ENCODE results near the gene NANP. TPM values are rescaled to one million over a fixed set of nuclear protein-coding genes. Genes with fewer than 3 reads are reported as not detected.
A peak's percentile ranks its signal among the peaks of the same experiment; 100 is the strongest.

Gene NANP, protein sequence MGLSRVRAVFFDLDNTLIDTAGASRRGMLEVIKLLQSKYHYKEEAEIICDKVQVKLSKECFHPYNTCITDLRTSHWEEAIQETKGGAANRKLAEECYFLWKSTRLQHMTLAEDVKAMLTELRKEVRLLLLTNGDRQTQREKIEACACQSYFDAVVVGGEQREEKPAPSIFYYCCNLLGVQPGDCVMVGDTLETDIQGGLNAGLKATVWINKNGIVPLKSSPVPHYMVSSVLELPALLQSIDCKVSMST
- polyA plus RNA-seq (3.7 to 6.6 TPM (median 6.3 TPM) in 3 replicates), polyA minus RNA-seq (2.5 to 4.9 TPM (median 2.6 TPM) in 3 replicates)
- 2.2 TPM for polyA plus RNA-seq (2011; ENCODE audit: low read depth)
- polyA plus RNA-seq (2011; cell fraction: cytosol; rRNA removed), result 3.7 and 6.0 TPM in 2 replicates
- 3.4 and 4.6 TPM in 2 replicates for polyA plus RNA-seq (2011; cell fraction: nucleus; rRNA removed)
- 2.9 and 5.4 TPM in 2 replicates for polyA plus RNA-seq (2012; ENCODE audit: low replicate concordance)
- 2.9 TPM for polyA minus RNA-seq (2011; cell fraction: cytosol; rRNA and poly(A)+ RNA removed)
- 1.7 and 3.7 TPM in 2 replicates for polyA minus RNA-seq (2011; cell fraction: nucleus; rRNA and poly(A)+ RNA removed)

DNA sequence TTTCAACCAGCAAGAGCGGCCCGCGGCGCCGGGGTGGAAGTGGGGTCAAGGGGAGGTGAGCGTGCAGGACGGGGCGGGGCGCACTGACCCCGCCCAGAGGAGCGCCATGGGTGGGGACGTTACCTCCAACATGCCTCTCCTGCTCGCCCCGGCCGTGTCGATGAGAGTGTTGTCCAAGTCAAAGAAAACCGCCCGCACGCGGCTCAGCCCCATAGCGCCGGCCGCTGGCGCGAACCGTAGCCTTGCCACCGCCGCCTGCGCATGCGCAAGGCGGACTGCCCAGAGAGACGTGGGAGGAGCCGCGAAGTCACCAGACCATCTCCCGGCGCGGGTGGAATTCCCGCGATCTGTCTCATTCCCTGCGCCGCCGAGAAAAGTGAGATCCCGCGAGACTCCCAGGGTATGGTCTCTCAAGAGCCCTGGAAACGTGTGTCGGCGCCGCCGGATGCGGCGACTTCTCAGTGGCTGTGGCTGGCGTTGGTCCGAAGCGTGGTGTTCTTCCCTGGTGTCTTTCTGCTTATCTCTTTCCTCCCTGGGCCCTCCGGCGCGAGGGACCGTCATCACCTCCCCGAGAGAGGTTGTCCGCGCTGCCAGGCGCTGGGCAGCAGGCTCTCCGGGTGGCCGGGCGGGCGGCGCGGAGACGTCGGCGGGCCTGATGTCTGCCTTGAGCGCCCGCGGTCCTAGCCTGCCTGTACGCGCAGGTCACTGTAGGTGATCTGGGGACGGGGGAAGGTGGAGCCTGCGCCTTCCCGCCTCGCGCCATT is at the start of gene NANP:
Gene NANP (minus strand): TSS at position 279 of the 764 bp plus-strand sequence. CDS start 66 bp downstream, at position 213.
- Histone ChIP-seq H3K4me2 (ENCODE audit: control insufficient read depth, extremely low read depth, insufficient read depth, low read depth, low read length) (peak within 1 kb of the TSS; percentile 97), H3K9me1 (ENCODE audit: control insufficient read depth, extremely low read depth, insufficient read depth, low read length) (no peaks in the 10 kb centered on the region), H3K4me3 (ENCODE audit: control insufficient read depth in 2 of 3, extremely low read depth in 1 of 3, insufficient read depth in 2 of 3, low read depth in 1 of 3, low read length in 3 of 3) (peak within 1 kb of the TSS; percentile 78 to 87 (median 81)), H3K9ac (ENCODE audit: control insufficient read depth, extremely low read depth, insufficient read depth, low read length) (peak within 1 kb of the TSS; percentile 97), H3K27me3 (ENCODE audit: control insufficient read depth, extremely low read depth, insufficient read depth, low read length) (no peaks in the 10 kb centered on the region), H3K36me3 (ENCODE audit: control insufficient read depth in 2 of 2, extremely low read depth in 1 of 2, insufficient read depth in 2 of 2, low read length in 2 of 2) (no peaks in the 10 kb centered on the region), H2AFZ (ENCODE audit: control insufficient read depth, low read length) (peak within 1 kb of the TSS; percentile 92), H3K27ac (ENCODE audit: control insufficient read depth, insufficient read depth, low read length) (peak within 1 kb of the TSS; percentile 90), H3K9me3 (ENCODE audit: control insufficient read depth, low read depth, low read length) (no peaks in the 10 kb centered on the region), H4K20me1 (ENCODE audit: control insufficient read depth, extremely low read depth, insufficient read depth, low read length) (no peaks in the 10 kb centered on the region), H3K4me1 (ENCODE audit: control insufficient read depth, extremely low read depth, insufficient read depth, low read length) (peaks cover 15% of the 10 kb centered on the region), H3K79me2 (ENCODE audit: control insufficient read depth, insufficient read depth, low read length) (peaks cover 42% of the 10 kb centered on the region)
- FAIRE-seq (no peak), DNase-seq (ENCODE audit: low read depth, low spot score) (peak; percentile 95)
- dilution Hi-C loops (cut with MboI; ENCODE audit: extremely low pct_ligation_motif_present, low sequenced_read_pairs), result no loop called here
- no peak for TF ChIP-seq EZH2 (IDR thresholded peaks at IDR 0.05; ENCODE audit: low read length)
- TF ChIP-seq, protein P1, sequence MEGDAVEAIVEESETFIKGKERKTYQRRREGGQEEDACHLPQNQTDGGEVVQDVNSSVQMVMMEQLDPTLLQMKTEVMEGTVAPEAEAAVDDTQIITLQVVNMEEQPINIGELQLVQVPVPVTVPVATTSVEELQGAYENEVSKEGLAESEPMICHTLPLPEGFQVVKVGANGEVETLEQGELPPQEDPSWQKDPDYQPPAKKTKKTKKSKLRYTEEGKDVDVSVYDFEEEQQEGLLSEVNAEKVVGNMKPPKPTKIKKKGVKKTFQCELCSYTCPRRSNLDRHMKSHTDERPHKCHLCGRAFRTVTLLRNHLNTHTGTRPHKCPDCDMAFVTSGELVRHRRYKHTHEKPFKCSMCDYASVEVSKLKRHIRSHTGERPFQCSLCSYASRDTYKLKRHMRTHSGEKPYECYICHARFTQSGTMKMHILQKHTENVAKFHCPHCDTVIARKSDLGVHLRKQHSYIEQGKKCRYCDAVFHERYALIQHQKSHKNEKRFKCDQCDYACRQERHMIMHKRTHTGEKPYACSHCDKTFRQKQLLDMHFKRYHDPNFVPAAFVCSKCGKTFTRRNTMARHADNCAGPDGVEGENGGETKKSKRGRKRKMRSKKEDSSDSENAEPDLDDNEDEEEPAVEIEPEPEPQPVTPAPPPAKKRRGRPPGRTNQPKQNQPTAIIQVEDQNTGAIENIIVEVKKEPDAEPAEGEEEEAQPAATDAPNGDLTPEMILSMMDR (optimal IDR thresholded peaks at IDR 0.05 in 1 of 3, IDR thresholded peaks at IDR 0.05 in 1 of 3, conservative IDR thresholded peaks at IDR 0.05 in 1 of 3; ENCODE audit: extremely low read depth in 1 of 3, insufficient read depth in 2 of 3, low read length in 3 of 3), result peak in 1 of 3 experiments; percentile 12

DNA sequence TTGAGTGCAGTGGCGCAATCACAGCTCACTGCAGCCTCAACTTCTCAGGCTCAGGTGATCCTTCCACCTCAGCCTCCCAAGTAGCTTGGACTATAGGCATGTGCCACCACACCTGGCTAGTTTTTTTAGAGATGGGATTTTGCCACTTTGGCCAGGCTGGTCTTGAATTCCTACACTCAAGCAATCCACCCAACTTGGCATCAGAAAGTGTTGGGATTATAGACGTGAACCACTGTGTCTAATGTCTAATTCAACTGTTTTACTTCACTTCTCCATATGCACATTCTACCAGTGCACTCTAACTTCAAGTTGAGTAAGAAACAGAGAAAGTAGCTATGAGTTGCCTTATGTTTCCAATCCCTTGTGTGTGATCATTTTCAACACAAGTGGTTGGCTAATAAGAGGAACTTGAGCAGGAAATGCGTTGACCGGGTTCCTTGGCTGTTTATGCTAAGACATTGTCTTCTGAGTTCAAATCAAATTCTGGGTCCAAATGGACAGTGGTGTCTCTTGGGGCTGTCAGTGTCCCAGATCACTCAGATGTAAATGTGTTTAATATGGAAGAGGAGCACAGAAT is 48.9 kb upstream of the NANP start:
- Histone ChIP-seq H3K4me3 (ENCODE audit: control insufficient read depth in 2 of 3, extremely low read depth in 1 of 3, insufficient read depth in 2 of 3, low read depth in 1 of 3, low read length in 3 of 3) (no peak overlapping the region), H3K4me2 (ENCODE audit: control insufficient read depth, extremely low read depth, insufficient read depth, low read depth, low read length) (no peak overlapping the region), H3K27me3 (ENCODE audit: control insufficient read depth, extremely low read depth, insufficient read depth, low read length) (no peaks in the 10 kb centered on the region), H3K36me3 (ENCODE audit: control insufficient read depth in 2 of 2, extremely low read depth in 1 of 2, insufficient read depth in 2 of 2, low read length in 2 of 2) (peaks cover 15 to 30% of the 10 kb centered on the region in 2 experiments), H2AFZ (ENCODE audit: control insufficient read depth, low read length) (no peak overlapping the region), H3K9me1 (ENCODE audit: control insufficient read depth, extremely low read depth, insufficient read depth, low read length) (no peaks in the 10 kb centered on the region), H3K27ac (ENCODE audit: control insufficient read depth, insufficient read depth, low read length) (no peak overlapping the region), H3K4me1 (ENCODE audit: control insufficient read depth, extremely low read depth, insufficient read depth, low read length) (peaks cover 14% of the 10 kb centered on the region), H3K9ac (ENCODE audit: control insufficient read depth, extremely low read depth, insufficient read depth, low read length) (no peak overlapping the region), H3K79me2 (ENCODE audit: control insufficient read depth, insufficient read depth, low read length) (no peaks in the 10 kb centered on the region), H3K9me3 (ENCODE audit: control insufficient read depth, low read depth, low read length) (no peaks in the 10 kb centered on the region), H4K20me1 (ENCODE audit: control insufficient read depth, extremely low read depth, insufficient read depth, low read length) (peaks cover 2% of the 10 kb centered on the region)
- DNase-seq (ENCODE audit: low read depth, low spot score) (no peak), FAIRE-seq (no peak)
- TF ChIP-seq, protein P1 (optimal IDR thresholded peaks at IDR 0.05 in 1 of 3, IDR thresholded peaks at IDR 0.05 in 1 of 3, conservative IDR thresholded peaks at IDR 0.05 in 1 of 3; ENCODE audit: extremely low read depth in 1 of 3, insufficient read depth in 2 of 3, low read length in 3 of 3), result no peak
- TF ChIP-seq EZH2 (IDR thresholded peaks at IDR 0.05; ENCODE audit: low read length), result no peak
- dilution Hi-C loops (cut with MboI; ENCODE audit: extremely low pct_ligation_motif_present, low sequenced_read_pairs), result no loop called here
